GM19463 (cell line): ENCODE measurements around the gene DLX1.
A peak's percentile ranks its signal among the peaks of the same experiment; 100 is the strongest.

Source experiments
- ATAC-seq: cut with Tn5 transposase; IDR thresholded peaks from one replicate; pipeline ENCODE4 v1.9.1; 2021; ENCODE audit warnings: mild to moderate bottlenecking, moderate library complexity; ENCODE audit not compliant: unreplicated experiment

DLX1 gene

GRCh38 chr2:172096626-172097547 is 11.6 kb downstream of the DLX1 start:
- ATAC-seq: no peak

GRCh38 chr2:172097557-172098131 is 12.3 kb downstream of the DLX1 start:
- no peak for ATAC-seq

GRCh38 chr2:172098287-172098649 is 13.0 kb downstream of the DLX1 start:
- no peak for ATAC-seq

DNA sequence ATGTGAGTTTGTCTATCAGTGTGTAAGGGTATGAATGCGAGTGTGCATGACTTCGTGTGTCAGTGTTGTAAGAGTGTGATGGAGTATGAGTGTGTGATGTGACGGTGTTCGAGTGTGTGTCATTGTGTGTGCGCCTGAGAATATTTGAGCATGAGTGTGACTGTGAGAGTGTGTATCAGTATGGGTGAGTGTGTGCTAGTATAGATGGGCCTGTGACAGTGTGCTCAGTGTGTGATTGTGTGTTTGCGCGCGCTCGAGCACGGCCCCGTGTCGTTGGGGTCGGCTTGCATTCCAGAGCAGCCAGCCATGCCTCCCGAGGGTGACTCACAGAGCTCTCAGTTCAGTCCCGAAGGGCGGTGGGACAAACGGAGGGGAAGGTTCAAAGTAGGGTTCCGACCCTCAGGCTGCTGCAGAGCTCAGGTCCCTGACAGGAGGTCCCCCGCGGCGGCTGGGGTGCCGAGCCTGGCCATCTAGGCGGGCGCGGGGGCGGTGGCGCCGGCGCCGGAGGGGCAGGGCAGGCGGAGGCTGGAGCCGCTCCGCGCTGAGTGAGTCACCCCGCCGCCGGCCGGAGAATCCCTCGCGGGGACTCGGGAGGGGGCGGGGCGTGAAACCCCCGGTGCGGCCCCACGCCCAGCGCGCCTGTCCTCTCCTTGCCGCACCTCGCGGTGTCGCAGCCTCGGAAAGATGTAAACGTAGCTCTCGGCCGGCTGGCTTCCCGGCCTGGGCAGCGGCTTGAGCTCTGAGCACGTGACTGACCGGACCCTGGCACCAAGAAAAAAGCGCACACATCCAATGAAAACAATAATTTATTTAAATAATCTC is 13.6 kb downstream of the DLX1 start:
- no peak for ATAC-seq

DNA sequence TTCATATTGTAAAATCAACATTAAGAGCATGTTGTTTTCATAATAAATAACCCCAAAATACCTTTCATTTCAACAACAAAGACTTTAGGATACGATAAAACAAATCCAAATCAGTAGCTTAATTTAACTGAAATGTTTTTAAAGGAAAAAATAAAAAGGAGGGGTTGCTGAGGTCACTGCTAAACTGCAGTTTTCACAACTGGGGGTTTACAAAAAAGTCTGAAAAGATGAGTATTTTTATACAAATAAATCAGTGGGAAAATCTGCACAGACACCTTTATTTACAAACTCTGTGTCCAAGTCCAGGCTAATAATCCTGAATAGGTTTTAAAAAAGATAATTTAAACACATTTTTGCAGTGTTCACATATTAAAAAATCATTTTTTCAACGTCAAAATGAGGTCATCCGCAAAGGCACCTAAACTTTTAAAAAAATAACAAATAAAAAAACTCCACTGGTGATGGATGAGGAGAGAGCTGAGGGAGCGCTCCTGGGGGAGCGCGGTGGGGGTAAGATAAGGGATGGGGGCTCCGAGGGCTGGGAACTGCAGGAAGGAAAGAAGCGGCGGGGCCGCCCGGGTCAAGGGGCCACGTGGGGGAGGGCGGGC is 14.3 kb downstream of the DLX1 start:
- ATAC-seq: no peak

GRCh38 chr2:172100080-172100934 is 15.0 kb downstream of the DLX1 start:
- ATAC-seq: no peak

DNA sequence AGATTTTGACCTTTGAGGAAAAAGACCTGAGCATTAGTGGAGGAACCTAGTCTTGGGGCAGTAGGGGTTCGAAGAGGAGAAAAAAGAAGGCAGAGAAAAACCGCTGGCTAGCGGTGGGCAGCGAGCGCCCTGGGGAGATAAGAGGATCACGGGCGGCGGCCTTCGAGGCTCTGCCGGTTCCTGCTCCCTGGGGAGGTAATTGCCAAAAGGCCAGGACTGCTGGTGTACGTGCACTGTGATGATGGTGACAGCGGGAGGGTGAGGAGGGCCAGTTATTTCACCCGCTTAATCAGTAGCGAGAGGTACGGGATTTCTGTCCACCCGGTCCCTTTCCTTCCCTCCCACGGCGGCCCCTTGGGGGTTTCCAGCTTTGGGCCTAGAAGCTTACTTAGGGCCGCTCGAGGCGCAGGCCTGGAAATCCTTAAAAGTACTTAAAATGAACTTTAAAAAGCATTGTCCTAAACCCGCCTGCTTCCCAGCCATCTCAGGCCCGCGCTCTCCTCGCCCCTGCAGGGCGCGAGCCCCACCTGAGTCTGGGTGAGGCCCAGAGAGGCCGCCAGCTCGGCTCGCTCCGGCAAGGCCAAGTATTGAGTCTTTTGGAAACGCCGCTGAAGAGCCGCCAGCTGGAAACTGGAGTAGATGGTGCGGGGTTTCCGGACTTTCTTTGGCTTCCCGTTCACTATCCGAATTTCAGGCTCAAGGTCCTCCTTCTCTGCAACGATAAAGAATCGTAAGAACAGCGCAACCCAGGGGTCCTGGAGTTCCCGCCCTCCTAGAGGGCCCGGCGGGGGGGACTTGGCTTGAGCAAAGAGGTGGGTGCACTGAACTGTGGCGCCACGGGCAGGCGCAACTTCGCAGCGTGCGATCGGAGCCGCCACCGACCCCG is 15.9 kb downstream of the DLX1 start:
- no peak for ATAC-seq

DNA sequence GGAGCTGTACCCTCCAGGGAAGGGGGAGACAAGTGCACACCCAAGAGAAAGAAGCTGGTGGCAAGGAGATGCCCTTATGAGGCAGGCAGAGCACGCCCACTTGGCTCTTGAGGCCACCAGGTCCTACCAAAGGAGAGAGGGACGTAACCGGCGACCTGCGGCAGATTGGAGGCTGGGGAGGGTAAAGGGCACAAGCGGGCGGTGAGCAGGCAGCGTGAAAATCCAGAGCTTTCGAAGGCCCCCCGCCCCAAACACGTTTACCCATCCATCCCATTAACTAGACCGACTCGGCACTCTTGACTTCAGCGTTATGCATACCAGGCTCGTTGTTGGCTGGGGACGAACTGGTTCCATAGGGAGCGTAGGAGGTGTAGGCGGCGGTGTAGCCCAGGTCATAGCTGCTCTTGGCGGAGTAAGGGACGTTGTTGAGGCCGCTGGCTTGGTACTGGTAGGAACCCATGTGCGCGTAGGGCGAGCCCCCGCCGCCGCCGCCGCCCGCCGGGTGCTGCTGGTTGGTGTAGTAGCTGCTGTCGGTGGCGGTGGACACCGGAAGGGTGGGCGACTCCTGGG is 16.6 kb downstream of the DLX1 start:
- ATAC-seq: no peak

DNA sequence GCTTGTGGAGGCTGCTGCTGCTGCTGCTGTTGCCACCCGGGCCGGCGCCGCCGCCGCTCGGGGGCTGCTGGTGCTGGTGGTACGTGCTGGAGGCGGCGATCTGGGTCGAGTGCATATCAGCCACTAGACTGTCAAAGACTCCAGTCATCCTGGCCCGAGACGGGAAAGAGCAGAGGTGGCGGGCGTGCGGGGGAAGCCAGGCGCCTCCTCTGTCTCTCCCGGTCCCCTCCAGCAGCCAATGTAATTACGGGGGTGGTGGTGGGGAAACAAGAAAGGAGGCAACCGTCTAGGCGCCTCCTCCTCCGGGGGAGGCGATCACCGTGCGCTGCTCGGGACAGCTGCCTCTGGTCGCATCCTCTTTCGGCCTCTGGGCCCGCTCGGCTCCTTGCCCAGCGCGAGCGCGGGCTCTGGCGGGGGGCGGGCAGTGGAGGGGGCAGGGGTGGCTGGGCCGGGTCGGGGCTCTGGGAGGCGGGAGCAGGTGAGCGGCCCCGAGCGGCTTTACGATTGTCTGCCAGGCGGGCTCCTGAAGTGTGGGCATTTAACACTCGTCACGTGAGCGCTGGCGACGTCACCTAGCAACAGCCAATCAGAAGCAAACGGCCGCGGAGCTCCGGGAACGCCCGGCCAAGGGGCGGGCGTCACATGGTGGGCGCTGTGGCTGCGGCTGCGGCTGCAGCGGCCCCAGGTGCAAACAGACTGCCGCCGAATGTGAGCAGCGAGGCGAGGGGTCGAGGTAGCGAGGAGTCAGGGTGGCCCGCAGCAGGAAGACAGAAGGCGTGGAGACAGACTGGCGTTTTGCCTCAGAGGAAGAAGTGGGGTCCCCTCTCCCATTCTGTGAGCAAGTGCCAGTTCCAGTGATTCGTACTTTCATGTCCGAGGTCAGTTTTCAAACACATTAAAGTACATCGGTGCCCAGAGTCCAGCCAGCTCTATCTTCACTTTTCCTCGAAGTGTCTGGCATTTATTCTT is 17.4 kb downstream of the DLX1 start, which contains the start of gene DLX2:
TSS of gene DLX2 (minus strand) at position 510 of the 969 bp plus-strand sequence. CDS start at position 148, 362 bp downstream.
- ATAC-seq: peak; percentile 72

DNA sequence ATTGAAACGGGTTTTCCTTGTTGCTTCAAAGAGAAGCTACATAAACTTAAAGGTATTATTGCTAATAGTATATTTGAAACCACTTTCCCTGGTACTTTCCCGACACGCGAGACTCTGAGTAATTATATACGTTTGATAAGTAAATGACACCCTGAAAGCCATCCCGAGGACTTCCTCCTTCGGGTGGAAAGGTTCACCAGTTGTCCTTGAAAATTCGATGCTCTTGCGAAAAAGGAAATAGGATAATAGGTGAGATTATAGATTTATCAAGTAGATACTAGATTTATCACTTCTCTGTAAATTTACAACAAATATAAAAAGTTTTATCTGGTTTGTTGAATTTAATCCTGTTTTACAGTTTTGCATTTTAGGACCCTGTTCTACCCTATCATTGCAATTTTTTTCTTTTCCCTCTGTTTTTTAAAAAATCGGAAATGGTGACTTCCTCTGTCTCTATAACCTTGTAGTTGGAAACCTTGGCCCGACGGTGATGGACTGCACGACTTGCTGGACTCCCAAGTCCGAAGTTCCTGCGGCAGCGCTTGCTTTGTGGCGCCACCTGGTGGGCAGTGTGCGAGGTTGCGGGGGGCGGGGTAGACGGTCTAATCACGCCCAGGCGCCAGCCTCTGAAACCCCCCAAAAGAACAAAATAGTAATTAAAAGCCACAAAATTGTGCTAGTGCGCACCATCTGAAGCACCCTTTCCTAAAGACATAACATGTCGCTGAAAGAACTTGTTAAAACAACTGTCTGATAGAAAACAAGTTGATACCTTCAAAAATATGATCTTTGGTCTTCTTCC is 18.4 kb downstream of the DLX1 start:
- no peak for ATAC-seq

DNA sequence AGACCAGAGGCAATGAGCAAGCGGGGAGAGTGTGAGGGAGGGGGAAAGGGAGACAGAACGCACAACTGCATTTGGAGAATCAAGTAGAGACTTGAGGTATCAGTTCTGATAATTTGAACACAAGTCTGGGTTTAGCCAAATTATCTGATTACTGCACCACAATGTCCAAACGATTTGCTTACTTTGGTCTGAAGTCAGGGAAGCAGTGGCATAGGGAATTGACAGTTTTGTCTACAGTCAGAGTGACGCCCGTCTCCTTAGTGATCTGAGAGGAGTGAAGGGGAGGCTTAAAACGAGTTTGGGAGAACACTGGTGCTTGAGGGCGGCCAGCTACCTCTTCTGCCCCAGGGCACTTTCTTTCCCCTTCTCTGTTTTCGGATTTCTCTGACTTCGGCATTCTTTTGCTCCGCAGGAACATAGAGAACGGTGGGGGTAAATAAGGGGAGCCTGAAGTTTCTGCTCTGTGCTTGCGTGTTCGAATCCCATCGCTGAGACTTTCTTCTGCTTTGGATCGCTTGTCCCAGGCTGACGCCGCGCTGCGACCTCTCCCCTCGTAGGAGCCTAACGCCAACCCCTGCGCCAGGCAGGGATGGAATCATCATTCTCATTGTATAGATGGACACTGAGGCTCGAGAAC is 20.3 kb downstream of the DLX1 start:
- no peak for ATAC-seq

DNA sequence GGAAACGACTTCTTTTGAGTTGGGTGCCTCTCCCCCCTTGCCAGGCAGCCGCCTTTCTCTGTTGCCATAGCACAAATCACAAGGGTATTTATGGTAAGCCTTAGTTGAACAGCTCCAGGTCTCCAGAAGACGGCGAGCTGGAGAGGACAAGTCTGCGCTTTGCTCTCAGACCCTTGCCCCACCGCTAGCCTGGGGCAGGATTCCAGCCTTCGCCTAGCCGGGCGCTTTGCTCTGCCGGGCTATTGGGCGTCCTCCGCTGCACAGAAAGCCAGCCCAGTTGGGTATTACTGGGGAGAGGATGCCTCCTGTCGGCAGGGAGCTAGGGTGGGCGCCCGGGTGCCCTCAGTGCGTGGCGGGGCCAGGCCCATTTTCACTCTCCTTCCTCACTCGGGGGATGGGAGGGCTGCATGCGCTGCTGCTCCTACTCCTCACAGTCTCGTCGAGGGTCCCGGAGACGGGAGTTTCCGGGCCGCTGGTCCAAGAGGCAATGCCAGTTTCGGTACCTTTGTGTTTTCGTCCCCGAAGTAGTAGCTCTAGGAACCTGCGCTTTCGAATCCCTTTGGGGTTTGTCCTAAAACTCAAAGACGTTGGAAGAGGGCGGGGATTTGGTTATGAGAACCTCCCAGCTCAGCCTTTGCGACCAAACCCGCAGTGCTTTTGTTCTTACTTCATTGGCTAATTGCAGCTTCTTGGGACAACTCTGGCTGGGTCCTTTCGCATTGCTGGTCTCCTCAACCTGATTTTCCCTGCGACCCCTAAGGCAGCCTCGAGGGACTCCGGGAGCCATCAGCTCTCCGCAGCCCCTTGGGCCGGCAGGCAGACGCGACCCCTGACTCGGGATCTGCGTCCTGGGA is 21.0 kb downstream of the DLX1 start:
- no peak for ATAC-seq

DNA sequence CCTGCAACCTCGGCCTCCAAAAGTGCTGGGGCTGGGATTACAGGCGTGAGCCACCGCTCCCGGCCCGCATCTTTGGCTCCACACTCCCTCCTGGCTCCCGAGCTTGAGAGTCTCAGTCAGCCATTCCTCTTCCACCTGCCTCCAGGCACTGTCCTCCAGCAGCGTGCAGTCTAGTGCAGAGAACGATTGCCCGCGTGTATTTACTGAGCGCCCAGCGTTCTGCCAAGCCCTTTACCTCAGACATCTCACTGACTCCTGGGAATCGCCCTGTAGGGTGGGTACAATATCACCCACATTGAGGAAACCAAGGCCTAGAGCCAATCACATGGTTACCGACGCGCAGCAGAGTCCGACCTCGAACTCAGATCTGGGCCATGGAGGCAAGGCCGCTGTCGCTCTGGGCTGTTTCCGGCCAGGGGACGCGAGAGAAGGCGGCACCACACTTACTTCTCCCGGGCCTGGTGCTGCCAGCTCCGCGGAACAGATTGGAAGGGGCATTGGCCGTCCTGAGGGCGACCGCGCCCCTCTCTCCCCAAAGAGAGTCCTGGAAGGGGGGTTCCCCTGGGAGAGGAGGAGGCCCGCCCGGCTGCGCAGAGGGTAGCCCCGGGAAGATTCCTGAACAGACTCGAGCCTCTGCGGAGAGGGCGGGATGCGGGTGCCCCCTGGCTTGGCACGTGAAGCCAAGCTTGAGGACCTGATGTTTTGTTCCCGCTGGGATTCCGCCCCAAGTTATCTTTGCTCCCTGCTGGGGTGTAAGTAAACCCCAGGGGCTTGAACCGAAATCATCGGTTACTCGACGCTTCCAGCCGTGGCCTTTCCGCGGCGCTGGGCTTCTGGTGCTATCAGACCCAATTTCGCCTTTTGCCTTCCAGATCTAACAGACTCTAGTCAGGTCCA is 22.6 kb downstream of the DLX1 start:
- no peak for ATAC-seq

DNA sequence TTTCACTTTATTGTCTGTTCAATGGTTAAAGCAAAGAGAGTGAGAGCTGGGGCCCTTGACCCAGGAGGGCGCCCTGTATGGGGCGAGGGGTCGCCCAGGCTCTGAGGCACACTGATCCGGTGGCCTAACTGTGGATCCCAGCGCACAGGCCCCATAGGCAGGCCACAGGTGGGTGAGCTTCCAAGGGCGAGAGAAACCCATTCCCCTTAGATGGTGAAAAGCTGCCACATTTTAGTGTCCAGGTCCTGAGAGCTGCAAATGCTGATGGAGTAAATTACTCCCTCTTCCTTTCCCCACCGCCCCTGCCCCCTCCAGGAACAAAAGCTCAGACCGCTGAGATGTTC is 23.3 kb downstream of the DLX1 start:
- ATAC-seq: no peak
